ENCODE measurements around the gene SPNS2.

Gene SPNS2

DNA sequence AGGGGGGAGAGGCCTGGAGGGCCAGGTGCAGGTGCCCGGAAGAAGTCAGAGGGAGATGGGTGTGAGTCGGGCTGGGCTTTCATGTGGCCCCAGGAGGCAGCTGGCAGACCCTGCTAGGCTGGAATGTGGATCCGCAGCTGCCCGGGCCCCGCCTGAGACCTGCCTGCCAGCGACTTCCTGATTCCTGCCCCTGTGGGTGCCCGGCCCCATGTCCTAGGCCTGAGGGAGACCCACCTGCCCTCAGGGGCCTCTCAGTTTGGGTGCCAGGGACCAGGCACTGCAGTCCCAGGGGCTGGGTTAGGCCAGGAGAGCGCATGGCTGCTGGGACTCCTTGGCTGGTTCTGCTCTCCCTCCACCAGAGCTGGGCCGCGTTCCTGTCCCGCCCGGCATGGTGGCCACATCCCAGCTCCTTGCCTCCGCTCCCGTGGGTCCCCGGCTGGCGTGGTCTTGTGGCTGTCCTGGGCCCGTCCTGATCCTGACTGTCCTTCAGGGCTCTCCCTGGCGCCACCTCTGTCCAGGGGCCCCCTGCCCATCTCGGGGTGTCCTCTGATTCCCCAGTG lies 22.1 kb upstream of the SPNS2 start:
- H3K27ac ChIP-seq = no peak overlapping the region
- TF ChIP-seq, protein P1, sequence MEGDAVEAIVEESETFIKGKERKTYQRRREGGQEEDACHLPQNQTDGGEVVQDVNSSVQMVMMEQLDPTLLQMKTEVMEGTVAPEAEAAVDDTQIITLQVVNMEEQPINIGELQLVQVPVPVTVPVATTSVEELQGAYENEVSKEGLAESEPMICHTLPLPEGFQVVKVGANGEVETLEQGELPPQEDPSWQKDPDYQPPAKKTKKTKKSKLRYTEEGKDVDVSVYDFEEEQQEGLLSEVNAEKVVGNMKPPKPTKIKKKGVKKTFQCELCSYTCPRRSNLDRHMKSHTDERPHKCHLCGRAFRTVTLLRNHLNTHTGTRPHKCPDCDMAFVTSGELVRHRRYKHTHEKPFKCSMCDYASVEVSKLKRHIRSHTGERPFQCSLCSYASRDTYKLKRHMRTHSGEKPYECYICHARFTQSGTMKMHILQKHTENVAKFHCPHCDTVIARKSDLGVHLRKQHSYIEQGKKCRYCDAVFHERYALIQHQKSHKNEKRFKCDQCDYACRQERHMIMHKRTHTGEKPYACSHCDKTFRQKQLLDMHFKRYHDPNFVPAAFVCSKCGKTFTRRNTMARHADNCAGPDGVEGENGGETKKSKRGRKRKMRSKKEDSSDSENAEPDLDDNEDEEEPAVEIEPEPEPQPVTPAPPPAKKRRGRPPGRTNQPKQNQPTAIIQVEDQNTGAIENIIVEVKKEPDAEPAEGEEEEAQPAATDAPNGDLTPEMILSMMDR (conservative IDR thresholded peaks at IDR 0.05) = no peak

DNA sequence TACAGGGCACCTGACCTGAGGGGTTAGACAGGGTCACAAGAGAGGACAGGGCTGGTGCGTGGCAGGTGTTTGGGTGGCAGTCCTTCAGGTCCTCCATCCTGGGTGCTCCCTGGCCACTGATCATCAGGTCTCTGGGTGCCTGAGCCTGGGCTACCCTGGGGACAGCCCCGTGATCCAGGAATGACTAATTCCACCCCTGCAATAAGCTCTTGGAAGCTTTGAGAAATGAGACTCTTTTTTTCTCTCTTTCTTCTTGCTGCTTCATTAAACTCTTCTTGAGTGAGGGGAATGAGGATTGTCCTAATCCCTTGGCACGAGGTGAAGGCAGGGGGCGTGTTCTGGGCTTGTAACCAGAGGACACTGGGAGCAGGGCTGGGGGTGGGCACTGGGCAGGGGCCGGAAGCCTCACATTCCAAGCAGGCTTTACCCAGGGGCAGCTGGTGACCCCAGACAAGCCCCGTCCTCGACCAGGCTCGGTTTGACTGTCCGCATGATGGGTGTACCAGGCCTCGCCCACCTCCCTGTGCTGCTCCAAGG lies 21.4 kb upstream of the SPNS2 start:
- TF ChIP-seq, protein P1 (conservative IDR thresholded peaks at IDR 0.05) = no peak
- no peak overlapping the region for H3K27ac ChIP-seq

DNA sequence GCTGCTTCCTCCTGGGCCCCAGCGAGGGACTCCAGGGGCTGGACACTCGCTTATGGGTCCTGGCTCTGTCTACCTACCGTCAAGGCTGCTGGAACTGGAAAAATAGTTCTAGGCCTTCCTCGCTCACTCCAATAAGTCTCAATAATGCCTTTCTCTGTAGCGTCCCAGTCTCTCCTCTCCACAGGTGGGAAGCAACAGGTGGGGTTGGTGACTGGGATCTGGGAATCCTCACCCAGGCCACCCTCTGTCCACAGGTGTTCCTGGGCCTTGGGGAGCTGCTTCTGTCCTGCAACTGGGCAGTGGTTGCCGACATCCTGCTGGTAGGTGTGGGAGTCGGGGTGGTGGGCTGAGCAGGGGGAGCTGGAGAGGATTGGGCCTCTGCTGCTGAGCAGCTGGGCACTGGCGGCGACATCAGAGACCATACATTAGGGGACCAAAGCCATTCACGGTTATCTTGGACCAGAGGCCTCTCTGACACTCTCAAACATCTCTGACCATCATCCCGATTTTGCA lies 20.3 kb upstream of the SPNS2 start:
- H3K27ac ChIP-seq = no peak overlapping the region
- TF ChIP-seq, protein P1 (conservative IDR thresholded peaks at IDR 0.05) = no peak

DNA sequence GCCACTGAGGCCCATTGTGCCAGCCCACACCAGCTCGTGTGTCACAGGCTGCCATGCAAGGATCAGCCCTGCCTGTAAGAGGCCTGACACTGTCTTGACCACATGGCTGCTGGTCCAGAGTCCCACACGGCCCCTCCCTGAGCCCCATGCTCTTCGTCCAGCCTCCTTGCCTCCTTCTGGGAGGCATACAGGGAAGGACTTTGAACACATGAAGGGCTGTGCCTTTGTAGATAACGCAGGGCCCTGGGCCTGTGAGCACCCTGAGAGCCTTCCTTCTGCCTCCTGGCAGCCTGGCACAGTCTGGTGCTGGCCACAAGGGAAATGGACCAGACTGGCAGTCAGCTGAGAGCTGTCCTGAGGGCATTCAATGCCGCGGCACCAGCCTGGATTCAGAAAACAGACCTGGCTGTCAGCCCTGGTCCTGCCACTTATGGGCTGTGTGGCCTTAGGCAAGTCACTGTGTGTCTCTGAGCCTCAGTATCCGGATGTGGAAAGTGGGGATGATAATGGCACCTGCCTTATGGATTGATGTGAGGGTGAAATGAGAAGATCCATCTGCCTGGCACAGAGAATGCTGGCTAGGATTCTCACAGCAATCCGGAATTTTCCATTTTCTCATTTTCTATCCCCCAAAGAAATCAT lies 19.2 kb upstream of the SPNS2 start:
- H3K27ac ChIP-seq = no peak overlapping the region
- TF ChIP-seq, protein P1 (conservative IDR thresholded peaks at IDR 0.05) = no peak

DNA sequence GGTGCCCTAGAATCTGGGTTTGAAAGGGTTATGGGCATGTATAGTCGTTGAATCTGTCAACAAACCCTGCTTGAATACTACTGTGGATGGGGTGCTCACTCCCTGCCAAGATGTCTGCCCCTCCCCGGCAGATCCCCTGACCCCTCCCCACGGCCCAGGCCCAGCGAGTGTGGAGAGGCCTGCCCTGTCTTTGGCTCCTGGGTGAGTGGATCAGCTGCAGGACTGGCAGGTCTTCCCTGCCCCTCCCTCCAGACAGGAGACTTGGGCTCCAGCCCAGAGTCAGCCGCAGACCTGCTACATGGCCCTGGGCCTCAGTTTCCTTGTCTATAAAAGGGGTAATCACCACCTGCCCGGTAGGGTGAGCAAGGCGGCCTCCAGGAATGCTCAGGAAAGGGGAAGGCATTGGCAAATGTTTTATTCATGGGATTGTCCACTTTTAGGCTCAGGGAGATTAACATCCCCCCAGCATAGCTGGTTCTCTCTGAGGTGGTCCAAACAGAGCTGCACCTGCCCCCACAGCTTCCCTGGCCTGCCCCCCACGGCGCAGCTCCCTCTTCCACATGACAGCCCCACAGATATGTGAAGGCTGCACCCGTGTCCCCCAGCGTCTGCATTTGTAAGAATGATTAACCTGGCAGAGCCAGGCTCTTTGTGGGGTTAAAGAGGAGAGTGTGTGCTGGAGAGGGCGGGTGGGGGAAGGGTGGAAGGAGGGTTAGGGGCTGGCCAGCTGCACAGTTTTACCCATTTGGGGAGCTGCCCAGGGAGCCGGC lies 18.5 kb upstream of the SPNS2 start:
- no peak overlapping the region for H3K27ac ChIP-seq
- TF ChIP-seq, protein P1 (conservative IDR thresholded peaks at IDR 0.05) = no peak

DNA sequence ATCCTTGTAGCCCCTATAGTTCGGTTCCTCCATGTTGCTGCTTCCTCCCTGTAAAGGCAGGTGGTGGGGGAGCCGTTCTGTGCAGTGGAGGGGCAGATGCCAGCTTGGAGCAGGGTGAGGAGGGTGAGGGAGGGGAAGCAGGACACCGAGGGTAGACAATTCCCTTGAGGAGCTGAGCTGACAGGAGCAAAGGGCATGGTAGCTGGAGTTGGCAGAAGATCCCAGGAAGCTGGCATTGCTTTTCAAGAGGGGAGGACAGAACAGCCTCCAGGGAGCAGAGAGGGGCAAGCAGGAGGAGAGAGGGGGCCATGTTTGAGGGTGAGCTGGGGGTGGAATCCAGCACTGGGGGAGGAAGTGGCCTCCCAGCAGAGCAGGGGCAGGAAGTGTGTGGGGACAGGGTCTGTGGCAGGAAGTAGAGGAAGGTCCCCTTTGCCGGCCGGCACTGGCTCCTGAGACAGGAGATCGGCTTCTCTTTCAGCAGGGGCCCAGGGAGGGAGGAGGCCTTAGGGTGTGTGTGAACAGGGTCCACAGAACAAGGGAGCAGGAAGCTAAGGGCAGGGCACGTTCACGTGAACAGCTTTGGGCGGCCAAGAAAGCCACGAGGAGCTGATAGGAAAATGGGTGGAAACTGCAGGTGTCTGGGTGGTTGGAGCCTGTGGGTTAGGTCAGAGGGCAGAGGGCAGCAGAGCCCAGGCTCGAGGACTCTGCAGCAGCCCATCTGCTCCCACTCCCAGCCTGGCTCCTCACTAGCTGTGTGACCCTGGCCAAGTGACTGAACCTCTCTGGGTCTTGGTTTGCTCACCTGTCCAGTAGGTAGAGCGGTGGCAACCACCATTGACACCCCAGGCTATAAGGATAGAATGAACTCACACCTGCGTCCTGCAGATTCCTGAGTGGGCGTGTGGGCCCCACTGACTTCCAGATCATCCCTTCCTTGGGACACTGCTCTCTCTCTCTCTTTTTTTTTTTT lies 17.5 kb upstream of the SPNS2 start:
- no peak overlapping the region for H3K27ac ChIP-seq

More for the DNA sequence above, 17.5 kb upstream of the SPNS2 start:
- TF ChIP-seq, protein P1 (conservative IDR thresholded peaks at IDR 0.05) = no peak

Data from VCaP (cell line).